GM12875 (cell line): Measurements from ENCODE around the gene BRSK2.

Source experiments
- H3K4me3 ChIP-seq: one replicate; pipeline ENCODE4 v1.5.1; 2011; ENCODE audit warnings: low read depth, low read length, control low read depth
- TF ChIP-seq, protein P1 (sequence below): IDR thresholded peaks from 2 replicates; pipeline ENCODE4 v1.5.1; 2011; ENCODE audit warnings: low read depth, mild to moderate bottlenecking, control low read depth, inconsistent platforms, low read length, moderate library complexity, borderline replicate concordance; ENCODE audit not compliant: insufficient read depth

BRSK2 gene

DNA sequence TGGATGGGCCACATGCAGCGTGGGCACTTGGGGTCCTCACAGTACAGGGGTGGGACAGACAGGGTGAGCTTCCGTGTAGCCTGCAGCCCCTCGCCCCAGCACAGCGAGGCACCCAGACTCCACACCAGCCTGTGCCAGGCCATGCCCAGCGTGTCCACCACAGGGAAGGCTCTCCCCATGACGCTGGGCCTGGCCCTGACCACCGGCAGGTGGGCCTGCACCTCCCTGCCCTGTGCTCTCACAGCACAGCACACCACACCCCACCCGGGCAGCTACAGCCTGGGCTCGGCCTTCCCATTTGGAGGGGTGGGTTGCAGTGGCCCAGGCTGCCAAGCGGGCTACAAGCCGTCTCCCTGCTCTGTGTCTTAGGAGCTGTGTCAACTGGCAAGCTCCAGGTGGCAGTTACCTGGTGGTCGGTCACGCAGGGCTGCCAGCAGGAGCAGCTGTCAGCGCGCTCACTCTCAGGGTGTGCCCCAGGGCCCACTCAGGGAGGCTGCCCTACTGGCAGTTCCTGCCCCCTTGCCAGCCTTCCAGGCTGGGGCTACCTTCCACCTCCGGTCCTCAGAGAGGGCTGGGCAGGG is 92.2 kb downstream of the BRSK2 start:
- TF ChIP-seq, protein P1, sequence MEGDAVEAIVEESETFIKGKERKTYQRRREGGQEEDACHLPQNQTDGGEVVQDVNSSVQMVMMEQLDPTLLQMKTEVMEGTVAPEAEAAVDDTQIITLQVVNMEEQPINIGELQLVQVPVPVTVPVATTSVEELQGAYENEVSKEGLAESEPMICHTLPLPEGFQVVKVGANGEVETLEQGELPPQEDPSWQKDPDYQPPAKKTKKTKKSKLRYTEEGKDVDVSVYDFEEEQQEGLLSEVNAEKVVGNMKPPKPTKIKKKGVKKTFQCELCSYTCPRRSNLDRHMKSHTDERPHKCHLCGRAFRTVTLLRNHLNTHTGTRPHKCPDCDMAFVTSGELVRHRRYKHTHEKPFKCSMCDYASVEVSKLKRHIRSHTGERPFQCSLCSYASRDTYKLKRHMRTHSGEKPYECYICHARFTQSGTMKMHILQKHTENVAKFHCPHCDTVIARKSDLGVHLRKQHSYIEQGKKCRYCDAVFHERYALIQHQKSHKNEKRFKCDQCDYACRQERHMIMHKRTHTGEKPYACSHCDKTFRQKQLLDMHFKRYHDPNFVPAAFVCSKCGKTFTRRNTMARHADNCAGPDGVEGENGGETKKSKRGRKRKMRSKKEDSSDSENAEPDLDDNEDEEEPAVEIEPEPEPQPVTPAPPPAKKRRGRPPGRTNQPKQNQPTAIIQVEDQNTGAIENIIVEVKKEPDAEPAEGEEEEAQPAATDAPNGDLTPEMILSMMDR = no peak
- no peak overlapping the region for H3K4me3 ChIP-seq

DNA sequence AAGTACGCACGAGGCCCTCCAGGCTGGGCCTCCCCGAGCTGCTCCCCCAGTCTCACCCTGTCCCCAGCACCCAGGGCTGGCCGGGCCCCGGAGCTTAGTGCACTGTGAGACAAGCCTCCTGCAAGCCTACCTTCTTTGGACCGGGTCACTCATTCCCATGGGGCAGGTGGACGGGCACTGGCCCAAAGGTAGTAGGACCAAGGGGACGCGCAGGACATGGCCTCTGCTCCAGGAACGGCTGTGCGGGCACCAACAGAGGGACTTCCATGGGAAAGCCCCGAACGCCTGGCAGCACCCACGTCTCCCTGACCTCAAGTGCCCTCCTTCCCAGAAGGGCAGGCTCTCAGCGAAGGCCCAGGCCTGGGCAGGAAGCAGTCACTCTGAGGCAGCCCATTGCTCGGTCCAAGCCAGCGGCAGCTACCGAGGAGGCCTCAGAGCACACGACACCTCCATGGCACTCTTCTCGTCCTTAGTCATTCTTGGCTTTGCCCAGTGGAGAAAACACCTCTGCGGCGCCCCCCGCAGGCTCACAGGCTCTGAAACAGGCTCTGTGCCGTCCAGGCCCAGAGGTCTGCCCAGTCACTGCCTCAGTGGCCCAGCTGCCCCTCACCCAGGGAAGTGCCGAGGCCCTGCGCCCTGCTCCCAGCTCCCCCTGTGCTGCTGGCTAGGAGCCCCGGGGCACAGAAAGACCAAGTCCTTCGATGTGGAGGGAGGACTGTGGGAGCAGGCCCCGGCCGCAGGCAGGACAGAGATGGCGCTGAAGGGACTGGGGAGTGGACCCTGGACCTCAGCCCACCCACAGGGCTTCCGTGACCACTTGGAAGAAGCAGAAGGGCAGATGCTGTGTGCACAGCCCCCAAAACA is 93.1 kb downstream of the BRSK2 start:
- no peak overlapping the region for H3K4me3 ChIP-seq
- TF ChIP-seq, protein P1 = no peak

DNA sequence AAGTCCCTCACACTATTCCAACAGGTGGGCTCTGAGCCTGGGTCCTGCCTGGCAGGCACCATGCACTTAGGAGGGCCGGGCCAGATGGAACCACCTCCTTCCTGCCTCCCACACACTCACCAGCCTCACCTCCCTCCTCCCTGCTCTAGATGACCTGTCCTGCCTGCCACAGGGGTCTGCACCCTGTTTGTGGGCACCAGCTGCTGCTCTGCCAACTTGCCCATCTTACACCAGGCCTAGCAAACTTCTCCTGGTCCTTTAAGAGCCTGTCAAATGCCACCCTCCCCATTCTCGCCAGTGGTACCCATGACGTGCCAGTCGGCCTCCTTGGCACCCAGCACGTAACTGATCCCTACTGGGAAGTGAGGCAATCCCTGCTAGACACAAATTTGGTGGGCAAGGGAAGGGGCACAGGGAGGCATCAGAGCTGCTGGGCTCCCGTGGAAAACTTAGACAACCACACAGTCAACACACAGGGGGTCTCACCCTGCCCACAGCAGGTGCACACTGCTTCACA is 93.8 kb downstream of the BRSK2 start:
- no peak overlapping the region for H3K4me3 ChIP-seq
- TF ChIP-seq, protein P1 = no peak

DNA sequence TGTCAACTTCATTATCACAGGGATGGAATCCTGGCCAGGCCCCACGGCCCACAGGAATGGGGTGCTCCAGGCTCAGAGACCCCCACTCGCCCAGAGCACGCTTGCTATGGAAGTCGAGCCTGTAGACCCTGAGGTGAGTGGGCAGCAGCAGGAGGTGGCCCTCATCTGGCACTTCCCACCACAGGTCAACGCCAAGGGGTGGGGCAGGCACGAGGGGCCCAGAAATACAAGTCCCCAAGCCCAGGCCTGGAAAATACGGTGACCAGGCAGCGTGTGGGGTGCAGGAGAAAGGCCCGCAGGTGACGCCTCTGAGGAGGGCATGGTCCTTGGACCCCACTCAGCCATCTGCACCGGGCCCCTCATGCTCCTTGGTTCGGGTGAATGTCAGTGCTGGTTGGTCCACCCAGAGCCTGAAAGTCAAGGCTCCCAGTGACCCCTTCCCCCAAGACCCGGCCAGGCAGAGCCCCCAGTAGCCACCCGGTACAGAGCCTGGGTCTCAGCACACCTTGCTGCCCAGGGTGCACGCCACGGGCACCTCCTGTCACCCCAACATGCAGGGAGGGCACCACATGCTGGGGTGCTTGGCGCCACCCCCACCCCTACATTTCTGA is 94.4 kb downstream of the BRSK2 start:
- TF ChIP-seq, protein P1 = no peak
- H3K4me3 ChIP-seq = no peak overlapping the region

DNA sequence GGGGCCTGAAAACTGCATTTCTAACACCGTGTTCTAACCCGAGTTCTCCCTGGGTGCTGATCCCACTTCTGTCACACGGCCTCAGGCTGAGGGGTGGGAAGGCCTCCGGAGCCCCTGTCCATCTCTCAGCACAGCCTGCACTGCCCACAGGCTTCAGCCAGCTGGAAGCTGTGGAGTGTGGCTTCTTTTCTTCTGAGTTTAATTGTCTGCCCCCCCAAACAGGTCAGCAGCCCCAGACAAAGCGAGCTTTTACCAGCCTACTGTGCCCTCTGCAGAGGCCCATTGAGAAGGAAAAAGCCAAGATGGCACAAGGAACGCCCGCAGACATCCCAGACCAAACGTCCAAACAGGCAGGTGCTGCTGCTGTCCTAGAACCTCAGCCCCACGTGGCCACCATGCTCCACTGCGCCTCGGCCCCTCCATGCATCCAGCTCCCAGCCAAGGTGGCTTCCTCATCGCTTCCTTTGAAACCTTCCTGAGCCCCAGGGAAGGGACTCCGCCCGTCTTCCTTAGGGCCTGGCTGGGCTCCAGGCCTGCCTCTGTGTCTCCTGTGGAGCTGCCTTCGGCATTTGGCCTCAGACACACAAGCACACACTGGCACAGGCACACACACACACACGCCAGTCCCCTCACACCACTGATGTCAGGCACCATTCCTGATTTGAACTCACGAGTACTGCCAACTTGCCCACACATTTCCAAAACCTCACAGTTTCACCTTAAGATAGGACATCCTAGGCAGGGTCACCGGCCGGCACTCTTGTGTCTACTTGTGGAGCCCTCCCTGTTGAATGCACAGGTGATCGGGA is 95.2 kb downstream of the BRSK2 start:
- TF ChIP-seq, protein P1 = no peak
- H3K4me3 ChIP-seq = no peak overlapping the region

DNA sequence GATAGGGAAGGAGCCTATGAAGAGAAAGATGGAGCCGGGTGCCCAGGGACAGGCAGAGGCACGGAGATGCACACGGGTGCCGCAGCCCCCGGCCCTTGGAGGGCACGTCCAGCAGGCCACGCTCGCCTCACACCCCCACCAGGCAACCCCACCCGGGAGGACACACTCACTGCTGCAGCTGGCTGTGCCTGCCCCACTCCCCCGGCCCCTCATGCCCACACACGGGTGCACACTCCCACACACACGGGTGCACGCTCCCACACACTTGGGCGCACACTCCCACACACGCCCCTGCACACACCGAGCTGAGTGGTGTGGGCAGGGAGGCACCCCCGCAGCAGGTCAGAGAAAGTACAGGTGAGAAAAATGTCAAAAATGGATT is 95.8 kb downstream of the BRSK2 start:
- TF ChIP-seq, protein P1 = no peak

More for the DNA sequence above, 95.8 kb downstream of the BRSK2 start:
- no peak overlapping the region for H3K4me3 ChIP-seq
